Transverse colon (tissue), 4 donors: ENCODE measurements around the gene KIF2C. TPM values are rescaled to one million over a fixed set of nuclear protein-coding genes. Genes with fewer than 3 reads are reported as not detected.

Experiments used
- DNase-seq: peaks from one replicate; pipeline ENCODE4 v3.0.0-alpha.2; 2019
- H3K27ac ChIP-seq, 4 donors: fragments of 200-600 bp; sonication (generic); 2 replicates each; pipeline ENCODE4 v1.5.1; 2016 to 2018; ENCODE audit warnings: inconsistent platforms in 4 of 4
- H3K27me3 ChIP-seq: fragments of 200-600 bp; sonication (generic); 2 replicates; pipeline ENCODE4 v1.5.1; 2017; ENCODE audit warnings: inconsistent platforms
- H3K36me3 ChIP-seq, 4 donors: fragments of 200-600 bp; sonication (generic); 2 replicates each; pipeline ENCODE4 v1.5.1; 2017 to 2019; ENCODE audit warnings: inconsistent platforms in 4 of 4
- H3K4me1 ChIP-seq, 4 donors: fragments of 200-600 bp; sonication (generic); 2 replicates each; pipeline ENCODE4 v1.5.1; 2017 to 2020; ENCODE audit warnings: inconsistent platforms in 4 of 4
- H3K4me3 ChIP-seq, 4 donors: fragments of 200-600 bp; sonication (generic); 1 replicate in 1 of 4; 2 replicates in 3 of 4; pipeline versions ENCODE4 v1.5.1 to v1.6.1; 2017 to 2019; ENCODE audit warnings: inconsistent platforms in 4 of 4
- H3K9me3 ChIP-seq, 2 donors: fragments of 200-600 bp; sonication (generic); 2 replicates each; pipeline ENCODE4 v1.5.1; 2017 to 2019; ENCODE audit warnings: inconsistent platforms in 2 of 2
- CTCF ChIP-seq, 5 experiments: fragments of 200-600 bp in 3 of 5; fragments of 450-650 bp in 2 of 5; sonication (generic) in 3 of 5; IDR thresholded peaks; 1 replicate in 2 of 5; 2 replicates in 3 of 5; pipeline ENCODE4 v1.5.1; 2016 to 2017; ENCODE audit warnings: antibody characterized with exemption in 5 of 5, inconsistent platforms in 3 of 5, mild to moderate bottlenecking in 2 of 5, moderate library complexity in 1 of 5
- EP300 ChIP-seq: sonication (generic); formaldehyde crosslinking; IDR thresholded peaks from one replicate; pipeline ENCODE4 v1.6.1; 2017; ENCODE audit warnings: antibody characterized with exemption, low read depth
- POLR2A ChIP-seq: fragments of 450-650 bp; IDR thresholded peaks from one replicate; pipeline ENCODE4 v1.6.1; 2016; ENCODE audit warnings: antibody characterized with exemption, mild to moderate bottlenecking, moderate library complexity
- POLR2AphosphoS5 ChIP-seq, 3 donors: sonication (generic); formaldehyde crosslinking; IDR thresholded peaks; one replicate each; pipeline ENCODE4 v1.6.1; 2016; ENCODE audit warnings: antibody characterized with exemption in 3 of 3
- WGBS, 2 donors: methylation state at CpG; one replicate each; pipeline ENCODE4 v1.1.5; 2018; ENCODE audit warnings: low coverage in 1 of 2; 5-methylcytosine and 5-hydroxymethylcytosine counted together
- in situ Hi-C, 4 donors: fragments of 200-750 bp; cut with MboI; loops; one replicate each; pipeline versions ENCODE4 v1.15.0 to v1.15.1; 2017; ENCODE audit warnings: low sequenced_read_pairs in 3 of 4, low pct_ligation_motif_present in 1 of 4, low pct_unique_long_range_greater_than_20kb in 1 of 4
- intact Hi-C: fragments of 100-400 bp; cut with DNase I; formaldehyde crosslinking; loops from one replicate; pipeline ENCODE4 v1.15.1; 2023; ENCODE audit warnings: low total_unique reads
- total RNA-seq, 4 donors: library from RNA; depleted of rRNA; stranded (reverse); fragments of >200 nt; gene quantifications; one replicate each; pipeline ENCODE4 v1.1.0, GENCODE V29; 2016

Gene KIF2C
- total RNA-seq, 4 donors from 2014 or later: 0.95 to 8.0 (median 1.9) TPM; not detected in 1

GRCh38 chr1:44785501-44786137 is 46.0 kb downstream of the KIF2C start:
- WGBS, 2 donors: 47% methylated on average over 11 of the region's 11 CpGs; no CpG with 5 or more reads in 1 of the 2 donors
- intact Hi-C loops: loop anchor here (10.0 kb wide), 1 partner anchor 49 kb away; no protein-coding TSS in a partner anchor
- Histone ChIP-seq H3K4me3 (peak overlapping the region in 2 of 4 donors; percentile 47 to 63), H3K36me3 (no peaks in the 10 kb centered on the region), H3K9me3 (no peaks in the 10 kb centered on the region), H3K4me1 (peaks cover 11 to 29% (median 22%) of the 10 kb centered on the region in 4 donors), H3K27me3 (no peaks in the 10 kb centered on the region), H3K27ac (peak overlapping the region in 3 of 4 donors; percentile 47 to 72 (median 62))
- DNase-seq: no peak
- in situ Hi-C loops: loop anchor here in 2 of 4 donors (25.0 kb wide), 2 partner anchors 227 to 527 kb away; partner anchors contain the start of genes HECTD3 (in 1 of the 2) and UROD (in 1 of the 2)
- TF ChIP-seq POLR2AphosphoS5 (IDR thresholded peaks at IDR 0.05) (no peak), EP300 (no peak), CTCF (IDR thresholded peaks at IDR 0.05) (no peak), POLR2A (no peak)

GRCh38 chr1:44786138-44786840 is 46.7 kb downstream of the KIF2C start:
- Histone ChIP-seq H3K36me3 (no peaks in the 10 kb centered on the region), H3K4me3 (peak overlapping the region; percentile 26 to 63 (median 42)), H3K27me3 (no peaks in the 10 kb centered on the region), H3K9me3 (no peaks in the 10 kb centered on the region), H3K4me1 (peaks cover 11 to 34% (median 22%) of the 10 kb centered on the region in 4 donors), H3K27ac (peak overlapping the region; percentile 47 to 72 (median 60))
- peak; percentile 100 for TF ChIP-seq CTCF (IDR thresholded peaks at IDR 0.05)
- peak; percentile 14 for TF ChIP-seq POLR2A
- peak in 2 of 3 donors; percentile 7 to 44 for TF ChIP-seq POLR2AphosphoS5 (IDR thresholded peaks at IDR 0.05)
- TF ChIP-seq EP300: no peak
- in situ Hi-C loops: loop anchor here in 2 of 4 donors (25.0 kb wide), 2 partner anchors 226 to 526 kb away; partner anchors contain the start of genes HECTD3 (in 1 of the 2) and UROD (in 1 of the 2)
- intact Hi-C loops: loop anchor here (10.0 kb wide), 1 partner anchor 49 kb away; no protein-coding TSS in a partner anchor
- 5 to 42% methylated on average over 5 to 48 of the region's 49 CpGs for WGBS, 2 donors
- peak; percentile 84 for DNase-seq

GRCh38 chr1:44786841-44787426 is 47.3 kb downstream of the KIF2C start:
- peaks cover 11 to 40% (median 22%) of the 10 kb centered on the region in 4 donors for H3K4me1 ChIP-seq
- intact Hi-C loops: loop anchor here (10.0 kb wide), 1 partner anchor 48 kb away; no protein-coding TSS in a partner anchor
- H3K27ac ChIP-seq: peak overlapping the region; percentile 47 to 72 (median 60)
- peak overlapping the region in 1 of 4 donors; percentile 47 for H3K4me3 ChIP-seq
- no peaks in the 10 kb centered on the region for H3K27me3 ChIP-seq
- H3K36me3 ChIP-seq: no peaks in the 10 kb centered on the region
- no peaks in the 10 kb centered on the region for H3K9me3 ChIP-seq
- in situ Hi-C loops: loop anchor here in 2 of 4 donors (25.0 kb wide), 2 partner anchors 225 to 525 kb away; partner anchors contain the start of genes HECTD3 (in 1 of the 2) and UROD (in 1 of the 2)
- 76% methylated on average over 9 of the region's 9 CpGs; no CpG with 5 or more reads in 1 of the 2 donors for WGBS, 2 donors
- DNase-seq: peak; percentile 9
- no peak for TF ChIP-seq POLR2AphosphoS5 (IDR thresholded peaks at IDR 0.05)
- TF ChIP-seq POLR2A: no peak
- no peak for TF ChIP-seq CTCF (IDR thresholded peaks at IDR 0.05)
- TF ChIP-seq EP300: no peak
